NB4 (cell line): ENCODE data around the gene SMAD4.

Experiments
- POLR2A ChIP-seq: IDR thresholded peaks from 2 replicates; pipeline ENCODE4 v1.6.1; 2011; ENCODE audit warnings: mild to moderate bottlenecking; ENCODE audit not compliant: insufficient read length; ENCODE audit errors: extremely low read depth
- TF ChIP-seq, protein P1 (sequence below): IDR thresholded peaks from one replicate; pipeline ENCODE4 v1.5.1; 2012; ENCODE audit warnings: low read depth, low read length

DNA sequence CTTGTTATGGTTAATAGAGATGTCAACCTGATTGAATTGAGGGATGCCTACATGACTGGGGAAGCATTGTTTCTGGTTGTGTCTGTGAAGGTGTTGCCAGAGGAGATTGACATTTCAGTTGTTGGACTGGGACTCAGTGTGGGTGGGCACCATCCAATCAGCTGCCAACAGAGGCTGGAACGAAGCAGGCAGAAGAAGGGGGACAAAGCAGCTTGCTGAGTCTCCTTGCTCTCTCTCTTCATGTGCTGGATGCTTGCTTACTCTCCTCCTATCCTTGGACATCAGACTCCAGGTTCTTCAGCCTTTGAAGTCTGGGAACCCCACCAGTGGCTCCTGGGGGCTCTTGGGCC, 22.2 kb upstream of the SMAD4 start:
- TF ChIP-seq, protein P1, sequence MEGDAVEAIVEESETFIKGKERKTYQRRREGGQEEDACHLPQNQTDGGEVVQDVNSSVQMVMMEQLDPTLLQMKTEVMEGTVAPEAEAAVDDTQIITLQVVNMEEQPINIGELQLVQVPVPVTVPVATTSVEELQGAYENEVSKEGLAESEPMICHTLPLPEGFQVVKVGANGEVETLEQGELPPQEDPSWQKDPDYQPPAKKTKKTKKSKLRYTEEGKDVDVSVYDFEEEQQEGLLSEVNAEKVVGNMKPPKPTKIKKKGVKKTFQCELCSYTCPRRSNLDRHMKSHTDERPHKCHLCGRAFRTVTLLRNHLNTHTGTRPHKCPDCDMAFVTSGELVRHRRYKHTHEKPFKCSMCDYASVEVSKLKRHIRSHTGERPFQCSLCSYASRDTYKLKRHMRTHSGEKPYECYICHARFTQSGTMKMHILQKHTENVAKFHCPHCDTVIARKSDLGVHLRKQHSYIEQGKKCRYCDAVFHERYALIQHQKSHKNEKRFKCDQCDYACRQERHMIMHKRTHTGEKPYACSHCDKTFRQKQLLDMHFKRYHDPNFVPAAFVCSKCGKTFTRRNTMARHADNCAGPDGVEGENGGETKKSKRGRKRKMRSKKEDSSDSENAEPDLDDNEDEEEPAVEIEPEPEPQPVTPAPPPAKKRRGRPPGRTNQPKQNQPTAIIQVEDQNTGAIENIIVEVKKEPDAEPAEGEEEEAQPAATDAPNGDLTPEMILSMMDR = no peak
- no peak for TF ChIP-seq POLR2A
